Adipocyte (in vitro differentiated cells): ENCODE results near the gene IL17REL.

Experiments
- DNase-seq: peaks from one replicate; pipeline ENCODE4 v3.0.0-alpha.2; 2015; ENCODE audit warnings: low read depth
- H3K27me3 ChIP-seq: replicated peaks from 2 replicates; pipeline ENCODE4 v1.7.0; 2013; ENCODE audit warnings: mild to moderate bottlenecking, low read length, moderate library complexity; ENCODE audit not compliant: control insufficient read depth, insufficient read depth
- H3K36me3 ChIP-seq: 2 replicates; pipeline ENCODE4 v1.7.0; 2013; ENCODE audit warnings: low read length, mild to moderate bottlenecking, moderate library complexity; ENCODE audit not compliant: control insufficient read depth, insufficient read depth, severe bottlenecking
- H3K4me1 ChIP-seq: 2 replicates; pipeline ENCODE4 v1.7.0; 2013; ENCODE audit warnings: mild to moderate bottlenecking, low read length, moderate library complexity; ENCODE audit not compliant: control insufficient read depth, insufficient read depth
- H3K4me3 ChIP-seq: 2 replicates; pipeline ENCODE4 v1.7.0; 2013; ENCODE audit warnings: mild to moderate bottlenecking, low read length, moderate library complexity
- H3K9ac ChIP-seq: 2 replicates; pipeline ENCODE4 v1.7.0; 2013; ENCODE audit warnings: mild to moderate bottlenecking, low read length, moderate library complexity
- H3K9me3 ChIP-seq: 2 replicates; pipeline ENCODE4 v1.7.0; 2013; ENCODE audit warnings: mild to moderate bottlenecking, low read length, moderate library complexity; ENCODE audit not compliant: control insufficient read depth

Gene IL17REL

DNA sequence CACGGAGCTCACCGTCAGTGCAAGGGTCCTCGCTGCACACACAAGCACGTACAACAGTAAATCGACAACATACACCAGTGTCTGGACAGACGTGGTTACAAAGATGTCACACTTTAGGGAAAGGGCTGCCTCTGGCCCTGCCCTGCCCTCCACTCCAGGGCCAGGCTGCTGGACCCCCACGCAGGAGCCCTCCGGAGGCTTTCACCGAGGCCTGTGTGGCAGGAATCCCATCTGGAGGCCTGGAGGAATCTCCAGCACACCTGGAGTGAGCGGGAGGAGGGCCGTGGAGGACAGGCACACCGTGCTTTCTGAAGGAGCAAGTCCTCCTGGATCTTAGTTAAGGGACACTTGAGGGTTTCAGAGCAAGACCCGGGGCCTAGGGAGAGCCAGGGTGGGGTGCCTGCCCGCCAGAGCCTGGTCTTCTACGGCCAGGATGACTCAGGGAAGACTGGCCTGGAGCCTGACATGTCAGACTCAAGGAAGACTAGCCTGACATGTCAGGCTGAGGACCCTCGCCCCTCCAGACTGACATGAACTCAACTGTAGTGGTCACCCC lies 54.1 kb downstream of the IL17REL start:
- peaks cover 57% of the 10 kb centered on the region for H3K4me1 ChIP-seq
- no peaks in the 10 kb centered on the region for H3K9me3 ChIP-seq
- H3K27me3 ChIP-seq = no peaks in the 10 kb centered on the region
- peaks cover 10% of the 10 kb centered on the region for H3K36me3 ChIP-seq
- H3K4me3 ChIP-seq = no peak overlapping the region
- H3K9ac ChIP-seq = peak overlapping the region; percentile 93
- no peak for DNase-seq

DNA sequence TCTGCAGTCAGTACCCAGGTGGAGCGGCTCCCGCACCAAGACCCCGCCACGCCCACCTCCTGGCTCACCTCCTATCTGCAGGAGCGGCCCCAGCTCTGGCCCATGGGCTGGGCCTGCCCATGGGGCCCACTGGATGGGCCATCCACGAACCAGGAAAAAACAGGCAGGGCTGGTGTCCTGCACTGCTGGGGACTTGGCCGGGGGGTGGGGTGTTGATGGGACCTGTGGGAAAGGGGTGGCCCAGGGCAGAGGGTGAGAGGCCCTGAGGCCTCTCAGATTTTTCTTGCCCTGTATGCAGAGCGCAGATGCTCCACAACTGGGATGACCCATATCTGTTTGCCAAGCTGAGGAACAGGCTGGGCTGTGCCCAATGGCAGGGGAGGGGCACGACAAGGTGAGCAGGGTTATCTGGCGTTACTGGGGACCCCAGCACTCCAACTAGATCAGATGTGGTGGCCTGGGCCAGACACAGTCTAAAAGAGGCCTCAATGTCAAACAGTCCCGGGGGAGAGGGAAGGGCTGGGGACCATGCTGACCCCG lies 54.7 kb downstream of the IL17REL start:
- H3K27me3 ChIP-seq = no peaks in the 10 kb centered on the region
- DNase-seq = no peak
- peaks cover 5% of the 10 kb centered on the region for H3K36me3 ChIP-seq
- H3K9ac ChIP-seq = no peak overlapping the region
- peaks cover 55% of the 10 kb centered on the region for H3K4me1 ChIP-seq
- no peak overlapping the region for H3K4me3 ChIP-seq
- no peaks in the 10 kb centered on the region for H3K9me3 ChIP-seq

DNA sequence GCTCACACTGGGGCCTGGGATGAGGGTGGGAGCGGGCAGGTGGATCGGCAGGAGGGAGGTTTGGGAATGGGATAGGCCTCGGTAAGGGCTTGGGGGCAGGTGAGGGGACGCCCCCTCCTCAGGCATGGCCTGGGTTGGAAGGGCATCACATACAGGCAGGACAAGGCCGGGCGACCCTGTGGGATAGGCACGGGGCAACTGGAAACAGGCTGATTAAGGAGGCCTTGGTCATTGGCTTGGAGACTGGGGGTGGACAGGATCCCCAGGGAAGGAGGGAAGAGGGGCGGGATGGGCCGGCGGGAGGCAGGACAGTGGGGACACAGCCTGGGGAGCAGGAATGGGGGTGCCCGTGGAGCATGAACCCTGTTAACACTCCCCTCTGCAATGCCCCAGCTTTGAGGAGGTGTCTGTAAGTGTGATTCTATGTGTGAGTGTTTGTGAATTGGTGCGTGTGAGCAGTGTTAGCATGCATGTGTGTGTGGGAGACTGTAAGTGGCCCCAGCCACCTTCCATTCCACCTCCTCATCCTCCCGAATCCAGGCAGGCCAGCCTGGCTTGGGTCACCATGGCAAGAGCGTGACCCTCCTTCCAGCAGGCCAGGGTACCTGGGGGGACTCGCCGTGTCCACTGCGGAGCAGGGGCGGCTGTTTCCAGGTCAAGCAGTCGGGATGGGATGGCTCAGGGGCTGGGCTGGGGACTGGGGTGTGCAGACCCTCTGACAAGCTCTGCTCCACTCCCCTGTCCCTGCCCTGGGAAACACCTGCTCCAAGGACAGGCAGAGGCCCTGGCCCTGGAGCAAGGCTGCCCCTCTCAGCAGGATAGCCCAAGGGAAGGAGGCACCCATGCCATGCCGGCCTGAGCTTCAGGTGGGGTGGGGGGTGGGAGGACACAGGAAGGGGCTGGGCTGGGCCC lies 55.4 kb downstream of the IL17REL start:
- peaks cover 59% of the 10 kb centered on the region for H3K4me1 ChIP-seq
- H3K4me3 ChIP-seq = peak overlapping the region; percentile 27
- no peak for DNase-seq
- H3K9me3 ChIP-seq = no peaks in the 10 kb centered on the region
- no peaks in the 10 kb centered on the region for H3K36me3 ChIP-seq
- peak overlapping the region; percentile 45 for H3K9ac ChIP-seq
- no peaks in the 10 kb centered on the region for H3K27me3 ChIP-seq

DNA sequence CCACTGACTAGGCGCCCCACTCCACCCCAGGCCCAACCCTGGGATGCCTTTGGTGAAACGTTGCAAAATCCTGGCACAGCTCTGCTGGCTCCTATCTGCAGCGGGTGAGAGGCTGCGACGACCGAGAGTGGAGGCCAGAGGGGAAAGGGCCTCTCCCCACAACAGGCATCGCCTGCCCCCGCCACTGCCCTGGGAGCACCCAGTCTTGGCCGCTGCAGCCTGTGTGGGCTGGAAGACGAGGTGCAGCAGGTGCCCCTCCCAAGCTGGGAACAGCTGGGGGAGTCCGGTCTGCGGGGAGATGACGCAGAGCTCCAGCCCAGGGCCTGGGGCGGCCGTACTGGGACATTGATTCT lies 56.2 kb downstream of the IL17REL start:
- Histone ChIP-seq H3K9ac (peak overlapping the region; percentile 57), H3K36me3 (no peaks in the 10 kb centered on the region), H3K27me3 (no peaks in the 10 kb centered on the region), H3K4me1 (peaks cover 66% of the 10 kb centered on the region), H3K9me3 (no peaks in the 10 kb centered on the region), H3K4me3 (peak overlapping the region; percentile 27)
- no peak for DNase-seq

DNA sequence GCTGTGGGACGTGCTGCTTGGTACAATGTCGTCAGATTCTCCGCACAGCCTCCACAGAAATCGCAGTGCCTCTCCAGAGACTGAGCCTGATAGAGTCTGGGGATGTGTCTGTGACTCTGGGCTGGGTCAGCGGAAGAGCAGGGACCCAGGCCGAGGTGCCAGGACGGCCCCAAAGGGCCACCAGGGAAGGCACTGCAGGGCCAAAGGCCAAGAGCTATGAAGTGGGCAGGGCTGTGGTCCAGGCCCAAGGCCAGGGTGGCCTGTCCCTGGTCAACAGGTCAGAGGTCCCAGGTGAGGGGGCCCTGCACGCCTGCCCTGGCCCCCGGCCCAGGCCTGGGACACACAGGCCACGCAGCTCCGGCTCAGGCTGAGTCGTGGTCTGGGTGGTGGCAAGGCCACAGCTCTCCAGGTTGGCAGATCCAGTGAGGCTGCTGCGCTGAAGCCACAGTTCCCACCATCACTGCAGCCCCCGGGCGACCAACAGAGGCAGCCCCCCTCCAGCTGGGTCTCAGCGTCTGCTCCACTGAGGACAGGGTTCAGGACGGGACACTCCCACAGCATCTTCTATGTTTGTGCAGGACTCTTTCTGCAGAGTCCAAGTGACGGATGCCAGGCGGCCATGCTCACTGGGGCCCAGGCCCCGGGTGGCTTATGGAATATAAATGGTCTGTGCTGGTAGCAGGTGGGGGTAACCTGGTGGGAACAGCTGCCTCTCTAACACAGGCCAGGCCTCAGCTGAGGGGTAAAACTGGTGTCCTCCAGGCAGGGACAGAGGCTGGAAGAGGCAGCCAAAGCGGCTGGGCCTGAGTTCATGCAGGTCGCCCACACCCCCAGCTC lies 56.8 kb downstream of the IL17REL start:
- no peak for DNase-seq
- no peaks in the 10 kb centered on the region for H3K9me3 ChIP-seq
- H3K9ac ChIP-seq = peak overlapping the region; percentile 57

DNA sequence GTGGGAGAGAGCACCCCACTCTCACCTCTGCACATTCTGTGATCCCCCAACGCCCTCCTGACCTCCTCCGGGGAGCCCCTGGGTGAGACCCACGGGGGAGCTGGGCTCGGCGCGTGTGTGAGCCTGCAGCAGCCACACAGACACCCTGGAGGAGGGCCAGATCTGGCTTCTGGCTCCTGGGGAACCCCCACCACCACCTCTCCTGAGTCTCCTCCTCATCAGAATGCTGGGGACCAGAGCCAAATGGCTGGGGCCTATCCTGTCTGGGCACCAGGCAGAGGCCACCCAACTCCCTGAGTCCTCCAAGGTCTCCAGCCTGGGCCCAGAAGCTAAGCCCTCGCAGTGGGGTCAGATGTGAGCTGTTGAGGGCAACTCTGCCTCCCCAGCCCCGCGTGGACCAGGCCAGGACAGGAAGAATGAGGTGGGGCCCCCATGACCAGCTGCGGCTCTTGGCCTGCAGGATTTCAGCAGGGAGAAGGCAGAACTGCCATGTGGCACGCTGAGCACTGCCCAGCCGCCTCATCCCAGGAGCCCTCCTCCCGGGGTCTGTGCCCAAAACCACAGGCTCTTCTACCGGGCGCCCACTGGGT lies 57.5 kb downstream of the IL17REL start:
- no peaks in the 10 kb centered on the region for H3K27me3 ChIP-seq
- peaks cover 66% of the 10 kb centered on the region for H3K4me1 ChIP-seq
- no peaks in the 10 kb centered on the region for H3K36me3 ChIP-seq
- H3K9ac ChIP-seq = no peak overlapping the region
- DNase-seq = no peak
- no peaks in the 10 kb centered on the region for H3K9me3 ChIP-seq
- H3K4me3 ChIP-seq = no peak overlapping the region

More for the DNA sequence above, 56.8 kb downstream of the IL17REL start:
- H3K4me3 ChIP-seq = no peak overlapping the region
- H3K27me3 ChIP-seq = no peaks in the 10 kb centered on the region
- H3K36me3 ChIP-seq = no peaks in the 10 kb centered on the region
- H3K4me1 ChIP-seq = peaks cover 66% of the 10 kb centered on the region

DNA sequence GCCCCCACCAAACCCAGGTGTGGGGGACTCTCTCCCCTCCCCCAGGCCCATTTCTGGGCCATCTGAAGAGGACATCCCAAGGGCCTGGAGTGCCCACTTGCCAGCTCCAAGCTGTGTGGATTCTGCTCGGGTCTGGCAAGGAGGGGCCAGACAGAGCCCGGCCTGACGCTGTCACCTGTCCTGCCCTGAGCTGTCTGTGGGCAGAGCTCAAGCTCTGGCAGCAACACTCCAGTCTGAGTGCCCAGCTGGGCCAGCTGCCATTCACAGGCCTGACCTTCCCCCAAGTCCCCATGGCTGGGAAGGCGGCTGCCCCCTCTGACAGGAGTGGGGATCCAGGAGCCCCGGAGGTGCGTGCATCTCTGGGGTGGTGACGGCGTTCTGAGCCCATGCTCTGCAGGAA lies 58.2 kb downstream of the IL17REL start:
- Histone ChIP-seq H3K9ac (peak overlapping the region; percentile 31), H3K36me3 (no peaks in the 10 kb centered on the region), H3K27me3 (no peaks in the 10 kb centered on the region), H3K9me3 (no peaks in the 10 kb centered on the region), H3K4me3 (no peak overlapping the region), H3K4me1 (peaks cover 60% of the 10 kb centered on the region)
- DNase-seq = no peak

DNA sequence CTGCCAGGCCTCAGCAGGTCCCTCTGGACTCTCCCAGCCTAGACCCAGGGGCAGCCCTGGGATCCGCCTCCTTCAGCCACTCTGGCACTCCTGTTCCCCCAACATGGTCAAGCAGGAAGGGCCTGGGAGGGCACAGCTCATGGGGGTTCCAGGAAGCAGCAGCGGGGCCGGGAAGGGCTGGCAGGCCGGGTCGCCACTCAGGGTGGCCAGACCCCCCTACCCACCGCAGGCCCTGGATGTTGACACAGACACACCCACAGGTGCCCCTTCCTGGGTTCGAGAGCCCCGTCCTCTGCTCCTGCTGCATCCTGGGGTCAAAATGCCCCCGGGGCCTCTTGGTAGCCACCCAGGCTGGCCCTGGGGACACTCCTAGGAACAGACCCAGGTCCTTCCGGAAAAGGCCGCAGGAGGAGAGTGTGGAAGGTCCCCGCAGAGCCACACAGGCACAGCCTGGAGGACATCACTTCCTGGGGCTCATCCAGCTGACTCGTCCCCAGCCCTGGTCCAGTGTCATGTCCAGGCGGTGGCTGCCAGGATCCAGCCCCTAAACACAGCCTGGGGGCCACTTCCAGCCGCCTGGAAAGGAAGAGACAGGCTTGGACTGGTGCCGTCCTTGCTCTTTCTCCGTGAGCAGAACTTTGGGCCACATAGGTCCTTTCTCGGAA lies 58.8 kb downstream of the IL17REL start:
- H3K4me1 ChIP-seq = peaks cover 55% of the 10 kb centered on the region

DNA sequence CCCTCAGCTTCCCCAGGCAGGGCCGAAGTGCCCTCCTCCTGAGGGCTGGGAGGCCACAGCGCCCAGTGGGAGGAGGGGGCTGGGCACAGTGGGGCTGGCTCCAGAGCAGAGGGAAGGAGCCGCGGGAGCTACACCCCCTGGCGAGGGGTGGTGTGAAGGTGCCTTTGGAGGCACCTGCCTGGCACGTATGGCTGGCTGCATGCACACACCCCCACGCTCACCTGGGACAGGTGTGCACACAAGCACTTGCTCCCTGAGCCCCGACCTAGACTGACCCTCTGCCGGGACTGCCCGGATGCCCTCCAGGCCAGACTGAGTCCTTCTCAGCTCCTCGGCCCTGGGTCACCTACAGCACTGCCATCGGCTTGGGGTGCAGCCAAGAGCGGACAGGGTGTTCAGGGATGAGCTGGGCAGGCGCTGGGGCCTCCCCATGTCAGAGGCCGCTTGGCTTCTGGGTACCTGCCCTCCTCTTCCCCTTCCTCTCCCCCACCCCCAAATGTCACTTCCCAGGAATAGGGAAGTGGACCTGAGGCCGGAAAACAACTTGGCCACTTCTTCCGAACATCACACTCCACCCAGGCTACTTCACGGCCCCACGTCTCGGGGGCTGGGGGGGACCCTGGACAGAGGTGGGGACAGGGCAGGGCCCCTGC lies 59.4 kb downstream of the IL17REL start:
- Histone ChIP-seq H3K9me3 (no peaks in the 10 kb centered on the region), H3K9ac (peak overlapping the region; percentile 60), H3K36me3 (no peaks in the 10 kb centered on the region), H3K4me1 (peaks cover 53% of the 10 kb centered on the region), H3K27me3 (no peaks in the 10 kb centered on the region), H3K4me3 (no peak overlapping the region)
- DNase-seq = no peak

More for the DNA sequence above, 58.8 kb downstream of the IL17REL start:
- no peak for DNase-seq
- H3K9ac ChIP-seq = peak overlapping the region; percentile 31
- H3K9me3 ChIP-seq = no peaks in the 10 kb centered on the region
- no peaks in the 10 kb centered on the region for H3K36me3 ChIP-seq
- no peaks in the 10 kb centered on the region for H3K27me3 ChIP-seq
- H3K4me3 ChIP-seq = no peak overlapping the region
